NCI-H510A (cell line): ENCODE data around the gene PCDHB13.
"Not testable (repeated sequence)": the region's sequence is repeated elsewhere in the genome, so short reads cannot be mapped to it uniquely, and the experiment has no call there.

Source experiments
- DNase-seq: peaks from one replicate; lab custom pipeline; 2025; lab: John Stamatoyannopoulos, UW

PCDHB13 gene

GRCh38 chr5:141213656-141214339, at the start of gene PCDHB13:
TSS of gene PCDHB13 (plus strand) at chr5:141213919. CDS start at chr5:141214124, 205 bp downstream.
- peak; percentile 20 for DNase-seq

GRCh38 chr5:141172381-141173204, 41.1 kb upstream of the PCDHB13 start, which contains the start of gene PCDHB7:
TSS of gene PCDHB7 (plus strand) at chr5:141172644. CDS start at chr5:141172836, 192 bp downstream.
- no peak for DNase-seq

GRCh38 chr5:141174291-141175104, 39.2 kb upstream of the PCDHB13 start:
- DNase-seq = not testable (repeated sequence)

GRCh38 chr5:141175933-141176332, 37.8 kb upstream of the PCDHB13 start:
- no peak for DNase-seq

- not testable (repeated sequence) for DNase-seq
Observed at GRCh38 chr5:141177577-141178191, 36.0 kb upstream of the PCDHB13 start, which contains the start of gene PCDHB8. TSS of gene PCDHB8 (plus strand) at chr5:141177790. CDS start at chr5:141178035, 245 bp downstream.

GRCh38 chr5:141179371-141179770, 34.3 kb upstream of the PCDHB13 start:
- not testable (repeated sequence) for DNase-seq

- DNase-seq = not testable (repeated sequence)
Observed at GRCh38 chr5:141179876-141180275, 33.8 kb upstream of the PCDHB13 start.

GRCh38 chr5:141180313-141180712, 33.4 kb upstream of the PCDHB13 start:
- no peak for DNase-seq

GRCh38 chr5:141182248-141182647, 31.5 kb upstream of the PCDHB13 start, which contains the start of gene PCDHB16:
TSS of gene PCDHB16 (plus strand) at chr5:141182387. CDS start at chr5:141182560, 173 bp downstream.
- no peak for DNase-seq

- DNase-seq = not testable (repeated sequence)
Observed at GRCh38 chr5:141184117-141184855, 29.4 kb upstream of the PCDHB13 start.

- DNase-seq = no peak
Observed at GRCh38 chr5:141186897-141187512, 26.7 kb upstream of the PCDHB13 start, which contains the start of gene PCDHB9. TSS of gene PCDHB9 (plus strand) at chr5:141187161. CDS start at chr5:141187319, 158 bp downstream.

- not testable (repeated sequence) for DNase-seq
Observed at GRCh38 chr5:141188682-141189081, 25.0 kb upstream of the PCDHB13 start.

- DNase-seq = not testable (repeated sequence)
Observed at GRCh38 chr5:141189131-141189530, 24.6 kb upstream of the PCDHB13 start.

GRCh38 chr5:141192110-141192725, 21.5 kb upstream of the PCDHB13 start, which contains the start of gene PCDHB10:
TSS of gene PCDHB10 (plus strand) at chr5:141192353. CDS start at chr5:141192553, 200 bp downstream.
- no peak for DNase-seq

- DNase-seq = not testable (repeated sequence)
Observed at GRCh38 chr5:141194332-141194731, 19.4 kb upstream of the PCDHB13 start.

- no peak for DNase-seq
Observed at GRCh38 chr5:141196363-141196762, 17.4 kb upstream of the PCDHB13 start.

GRCh38 chr5:141199359-141200235, 14.1 kb upstream of the PCDHB13 start, which contains the start of gene PCDHB11:
TSS of gene PCDHB11 (plus strand) at chr5:141199627. CDS start at chr5:141199775, 148 bp downstream.
- peak; percentile 9 for DNase-seq

- DNase-seq = not testable (repeated sequence)
Observed at GRCh38 chr5:141201126-141201525, 12.6 kb upstream of the PCDHB13 start.
